SK-N-SH (cell line): Measurements from ENCODE around the gene OR2V1. TPM values are rescaled to one million over a fixed set of nuclear protein-coding genes. Genes with fewer than 3 reads are reported as not detected.
"Not testable (repeated sequence)": the region's sequence is repeated elsewhere in the genome, so short reads cannot be mapped to it uniquely, and the experiment has no call there.

Experiments used
- CTCF ChIA-PET: fragments of 300-600, 350-600 bp; formaldehyde crosslinking; extraction: SDS; loops from one replicate; lab custom pipeline; 2021; lab: Yijun Ruan, JAX
- POLR2A ChIA-PET: fragments of 350-600 bp; sonication (Branson Sonifier 250); formaldehyde crosslinking; extraction: SDS; loops from one replicate; lab custom pipeline; 2020; ENCODE audit warnings: antibody characterized with exemption, inconsistent platforms; lab: Yijun Ruan, JAX
- DNase-seq: peaks from one replicate; pipeline ENCODE4 v3.0.0; 2012
- H2AFZ ChIP-seq: fragments of 200-600 bp; sonication (generic); 2 replicates; pipeline ENCODE4 v1.8.1; 2016; ENCODE audit warnings: antibody characterized with exemption, mild to moderate bottlenecking, low read depth
- H3F3A ChIP-seq: fragments of 200-600 bp; sonication (generic); replicated peaks from 2 replicates; pipeline ENCODE3; 2016; ENCODE audit warnings: antibody characterized with exemption, mild to moderate bottlenecking; ENCODE audit not compliant: insufficient read depth
- H3K27ac ChIP-seq, 2 experiments: fragments of 200-500 bp in 1 of 2; fragments of 200-600 bp in 1 of 2; sonication (Bioruptor generic) in 1 of 2; sonication (generic), shearing (Covaris generic) in 1 of 2; 2 replicates each; pipeline versions ENCODE4 v1.5.1 to v1.6.1; 2014 to 2016; ENCODE audit warnings: low read depth in 2 of 2, inconsistent platforms in 1 of 2, low read length in 1 of 2, mild to moderate bottlenecking in 1 of 2, mixed read lengths in 1 of 2
- H3K27me3 ChIP-seq: fragments of 200-600 bp; sonication (generic), shearing (Covaris generic); 2 replicates; pipeline ENCODE4 v1.6.1; 2016; ENCODE audit warnings: mixed run types; ENCODE audit not compliant: insufficient read depth
- H3K36me3 ChIP-seq, 2 experiments: fragments of 200-500 bp in 1 of 2; fragments of 200-600 bp in 1 of 2; sonication (Bioruptor generic) in 1 of 2; sonication (generic) in 1 of 2; replicated peaks in 1 of 2; 2 replicates each; pipeline versions ENCODE3 to v1.5.1; 2014 to 2016; ENCODE audit warnings: low read length in 1 of 2, mild to moderate bottlenecking in 1 of 2; ENCODE audit not compliant: insufficient read depth in 2 of 2, control insufficient read depth in 1 of 2
- H3K4me1 ChIP-seq, 2 experiments: fragments of 200-500 bp in 1 of 2; fragments of 200-600 bp in 1 of 2; sonication (Bioruptor generic) in 1 of 2; sonication (generic), shearing (Covaris generic) in 1 of 2; 2 replicates each; pipeline versions ENCODE4 v1.5.1 to v1.6.1; 2014 to 2016; ENCODE audit warnings: low read depth in 1 of 2, low read length in 1 of 2, mixed run types in 1 of 2; ENCODE audit not compliant: insufficient read depth in 2 of 2, control insufficient read depth in 1 of 2
- H3K4me2 ChIP-seq: fragments of 200-600 bp; sonication (generic), shearing (Covaris generic); 2 replicates; pipeline ENCODE4 v1.6.1; 2017; ENCODE audit warnings: mixed run types
- H3K4me3 ChIP-seq, 2 experiments: fragments of 200-500 bp in 1 of 2; fragments of 200-600 bp in 1 of 2; sonication (Bioruptor generic) in 1 of 2; sonication (generic), shearing (Covaris generic) in 1 of 2; 2 replicates each; pipeline versions ENCODE4 v1.5.1 to v1.8.1; 2014 to 2016; ENCODE audit warnings: low read depth in 2 of 2, inconsistent platforms in 1 of 2, low read length in 1 of 2, mild to moderate bottlenecking in 1 of 2, mixed read lengths in 1 of 2, moderate library complexity in 1 of 2
- H3K79me2 ChIP-seq: fragments of 200-600 bp; sonication (generic); 2 replicates; pipeline ENCODE4 v1.8.1; 2017; ENCODE audit warnings: mild to moderate bottlenecking; ENCODE audit not compliant: insufficient read depth
- H3K9ac ChIP-seq: fragments of 200-600 bp; sonication (generic); 2 replicates; pipeline ENCODE4 v1.6.1; 2017; ENCODE audit warnings: mixed run types
- H3K9me2 ChIP-seq: fragments of 200-600 bp; sonication (generic); 2 replicates; pipeline ENCODE4 v1.6.1; 2017; ENCODE audit warnings: mixed run types
- H3K9me3 ChIP-seq: fragments of 200-600 bp; sonication (generic); 2 replicates; pipeline ENCODE4 v1.6.1; 2017; ENCODE audit warnings: mixed run types, mild to moderate bottlenecking, moderate library complexity
- H4K20me1 ChIP-seq: fragments of 200-600 bp; sonication (generic); 2 replicates; pipeline ENCODE4 v1.6.1; 2017; ENCODE audit warnings: mild to moderate bottlenecking, mixed run types; ENCODE audit not compliant: insufficient read depth
- CHD2 ChIP-seq: fragments of 150-350 bp; IDR thresholded peaks from 2 replicates; pipeline ENCODE4 v1.6.1; 2018; ENCODE audit warnings: low read length; ENCODE audit not compliant: partially characterized antibody
- ELF1 ChIP-seq: IDR thresholded peaks from 2 replicates; pipeline ENCODE4 v1.4.0; 2012
- EP300 ChIP-seq, 2 experiments: IDR thresholded peaks; 2 replicates each; pipeline versions ENCODE4 v1.4.0 to v1.6.1; 2012; ENCODE audit warnings: borderline replicate concordance in 1 of 2, low read depth in 1 of 2, low read length in 1 of 2
- FOXM1 ChIP-seq: IDR thresholded peaks from 2 replicates; pipeline ENCODE4 v1.4.0; 2012; ENCODE audit warnings: low read depth, mild to moderate bottlenecking
- GABPA ChIP-seq: IDR thresholded peaks from 2 replicates; pipeline ENCODE4 v1.4.0; 2012; ENCODE audit warnings: low read depth, mild to moderate bottlenecking
- GATA2 ChIP-seq: sonication (generic); formaldehyde crosslinking; IDR thresholded peaks from 2 replicates; pipeline ENCODE4 v1.5.0; 2020; ENCODE audit warnings: mild to moderate bottlenecking, missing genetic modification reagents
- JUND ChIP-seq: IDR thresholded peaks from 2 replicates; pipeline ENCODE4 v1.4.0; 2012
- MEF2A ChIP-seq: IDR thresholded peaks from 2 replicates; pipeline ENCODE4 v1.4.0; 2012; ENCODE audit warnings: low read depth, borderline replicate concordance
- NFIC ChIP-seq: IDR thresholded peaks from 2 replicates; pipeline ENCODE4 v1.4.0; 2012; ENCODE audit warnings: borderline replicate concordance
- NRF1 ChIP-seq: IDR thresholded peaks from 2 replicates; pipeline ENCODE4 v1.6.1; 2012; ENCODE audit warnings: low read depth, mild to moderate bottlenecking, low read length
- POLR2AphosphoS5 ChIP-seq: IDR thresholded peaks from 2 replicates; pipeline ENCODE4 v1.6.1; 2012; ENCODE audit warnings: low read depth, low read length
- RCOR1 ChIP-seq: fragments of 150-350 bp; IDR thresholded peaks from 2 replicates; pipeline ENCODE4 v1.6.1; 2017; ENCODE audit warnings: antibody characterized with exemption, low read length
- RFX5 ChIP-seq: IDR thresholded peaks from 2 replicates; pipeline ENCODE4 v1.6.1; 2012; ENCODE audit warnings: mild to moderate bottlenecking, improper control_type of control experiment, low read length
- RXRA ChIP-seq: IDR thresholded peaks from 2 replicates; pipeline ENCODE4 v1.4.0; 2012; ENCODE audit warnings: low read depth, mild to moderate bottlenecking, borderline replicate concordance
- SIN3A ChIP-seq: IDR thresholded peaks from 2 replicates; pipeline ENCODE4 v1.6.1; 2012; ENCODE audit warnings: low read depth, mild to moderate bottlenecking, low read length, moderate library complexity, borderline replicate concordance
- TAF1 ChIP-seq: IDR thresholded peaks from 2 replicates; pipeline ENCODE4 v1.6.1; 2012; ENCODE audit warnings: low read depth, mild to moderate bottlenecking, low read length, moderate library complexity, borderline replicate concordance
- TEAD4 ChIP-seq: IDR thresholded peaks from 2 replicates; pipeline ENCODE4 v1.4.0; 2012; ENCODE audit warnings: mild to moderate bottlenecking, borderline replicate concordance; ENCODE audit not compliant: insufficient read depth
- YY1 ChIP-seq: IDR thresholded peaks from 2 replicates; pipeline ENCODE4 v1.4.0; 2012; ENCODE audit warnings: low read depth, mild to moderate bottlenecking
- WGBS: methylation state at CpG from one replicate; pipeline ENCODE4 v1.1.6; 2017; ENCODE audit warnings: low lambda C conversion rate; 5-methylcytosine and 5-hydroxymethylcytosine counted together
- polyA plus RNA-seq, 3 experiments: library from polyadenylated mRNA; depleted of rRNA; stranded (reverse); fragments of >200 nt; gene quantifications; 2 replicates each; pipeline ENCODE4 v1.2.3, GENCODE V29; 2012
- TF ChIP-seq, protein P1 (sequence below): fragments of 150-350 bp; IDR thresholded peaks from 2 replicates; pipeline ENCODE4 v1.6.1; 2017; ENCODE audit warnings: antibody characterized with exemption, low read length, low read depth, borderline replicate concordance
- TF ChIP-seq, protein P2 (sequence below): IDR thresholded peaks from 2 replicates; pipeline ENCODE4 v1.6.1; 2012; ENCODE audit warnings: mild to moderate bottlenecking, low read depth, low read length, moderate library complexity

The OR2V1 gene
- polyA plus RNA-seq, 1 of the 3 experiments (the other 2 are of a cell fraction) = not detected

DNA sequence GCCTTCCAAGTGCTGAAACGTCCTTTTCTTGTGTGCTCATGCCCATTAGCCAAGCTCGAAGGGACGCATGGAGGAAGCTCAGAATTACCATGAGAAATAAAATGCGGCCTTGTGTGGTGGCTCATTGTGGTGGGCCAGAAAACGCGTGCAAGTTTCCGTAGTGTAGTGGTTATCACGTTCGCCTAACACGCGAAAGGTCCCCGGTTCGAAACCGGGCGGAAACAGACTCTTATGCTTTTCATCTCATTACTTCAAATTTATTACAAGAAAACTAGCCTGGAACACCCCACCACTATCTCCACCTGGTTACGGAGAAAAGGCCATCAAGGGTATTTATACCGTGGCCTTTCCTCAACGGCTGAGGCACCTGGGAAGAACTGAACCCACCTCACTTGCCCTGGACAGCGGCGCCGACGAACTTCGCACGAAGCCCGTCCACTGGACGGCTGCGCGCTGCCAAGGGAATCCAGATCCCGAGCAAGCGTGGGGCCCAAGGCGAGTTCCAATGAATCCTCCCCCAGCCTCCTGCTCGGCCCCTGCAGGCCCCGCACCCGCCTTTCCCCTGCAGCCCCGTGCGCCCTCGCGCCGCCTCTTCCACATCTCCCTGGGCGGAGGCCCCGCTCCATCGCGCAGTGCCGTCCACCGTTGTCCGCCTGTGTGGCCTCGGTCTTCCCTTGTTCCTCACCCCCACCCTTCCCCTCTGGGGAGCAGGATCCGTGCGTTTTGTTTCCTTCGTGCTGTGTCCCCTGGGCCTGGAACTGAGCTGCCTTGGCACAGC lies 38.7 kb upstream of the OR2V1 start:
- peak; percentile 64 for DNase-seq

DNA sequence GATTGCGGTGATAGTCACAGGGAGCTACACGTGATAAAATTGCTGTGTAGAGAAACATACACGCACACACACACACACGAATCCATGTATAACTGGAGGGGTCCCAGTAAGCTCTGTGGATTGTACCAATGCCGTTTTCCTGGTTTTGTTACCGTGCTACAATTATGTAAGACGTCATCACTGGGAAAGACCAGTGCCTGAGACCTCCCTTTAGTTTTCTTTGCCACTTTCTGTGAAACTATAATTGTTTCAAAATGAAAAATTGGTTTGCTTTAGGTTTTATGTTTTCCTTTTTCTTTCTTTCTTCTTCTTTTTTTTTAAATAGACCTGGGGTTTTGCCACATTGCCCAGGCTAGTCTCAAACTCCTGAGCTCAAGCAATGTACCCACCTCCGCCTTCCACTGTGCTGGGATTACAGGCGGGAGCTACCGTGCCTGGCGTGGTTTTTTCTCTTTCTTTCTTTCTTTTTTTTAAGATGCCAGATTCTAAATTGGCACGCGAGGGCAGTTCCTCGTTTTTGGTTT lies 37.7 kb upstream of the OR2V1 start:
- Histone ChIP-seq H3K4me3 (peak overlapping the region in 1 of 2 experiments; percentile 3; a peak in 1 of 4 replicates), H3K9me3 (no peaks in the 10 kb centered on the region), H3K4me1 (no peaks in the 10 kb centered on the region; a peak in 1 of 4 replicates), H3K27ac (no peak overlapping the region), H3K9ac (no peak overlapping the region), H3K79me2 (no peaks in the 10 kb centered on the region), H2AFZ (no peak overlapping the region), H4K20me1 (no peaks in the 10 kb centered on the region)
- POLR2A ChIA-PET = no interaction called here
- WGBS = 42% methylated on average over 14 of the region's 14 CpGs
- CTCF ChIA-PET = interaction anchor here (0.9 to 1.7 kb wide), 5 partner anchors 16 to 38 kb away, joined by 3 to 8 read pairs (median 4); partner anchors contain the start of gene TRIM7
- no peak for DNase-seq
- TF ChIP-seq FOXM1 = no peak
- no peak for TF ChIP-seq NRF1
- TF ChIP-seq, protein P1, sequence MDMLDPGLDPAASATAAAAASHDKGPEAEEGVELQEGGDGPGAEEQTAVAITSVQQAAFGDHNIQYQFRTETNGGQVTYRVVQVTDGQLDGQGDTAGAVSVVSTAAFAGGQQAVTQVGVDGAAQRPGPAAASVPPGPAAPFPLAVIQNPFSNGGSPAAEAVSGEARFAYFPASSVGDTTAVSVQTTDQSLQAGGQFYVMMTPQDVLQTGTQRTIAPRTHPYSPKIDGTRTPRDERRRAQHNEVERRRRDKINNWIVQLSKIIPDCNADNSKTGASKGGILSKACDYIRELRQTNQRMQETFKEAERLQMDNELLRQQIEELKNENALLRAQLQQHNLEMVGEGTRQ = no peak
- no peak for TF ChIP-seq JUND
- no peak for TF ChIP-seq YY1
- no peak for TF ChIP-seq RFX5
- TF ChIP-seq RXRA = no peak
- TF ChIP-seq CHD2 = no peak
- TF ChIP-seq NFIC = no peak
- no peak for TF ChIP-seq ELF1
- TF ChIP-seq TAF1 = no peak
- TF ChIP-seq SIN3A = no peak
- no peak for TF ChIP-seq GATA2 (CRISPR knock-in tag)
- TF ChIP-seq POLR2AphosphoS5 = no peak
- TF ChIP-seq MEF2A = no peak
- TF ChIP-seq GABPA = no peak
- no peak for TF ChIP-seq EP300 (IDR thresholded peaks at IDR 0.05; ENCODE audit: borderline replicate concordance in 1 of 2, low read depth in 1 of 2, low read length in 1 of 2)
- TF ChIP-seq, protein P2, sequence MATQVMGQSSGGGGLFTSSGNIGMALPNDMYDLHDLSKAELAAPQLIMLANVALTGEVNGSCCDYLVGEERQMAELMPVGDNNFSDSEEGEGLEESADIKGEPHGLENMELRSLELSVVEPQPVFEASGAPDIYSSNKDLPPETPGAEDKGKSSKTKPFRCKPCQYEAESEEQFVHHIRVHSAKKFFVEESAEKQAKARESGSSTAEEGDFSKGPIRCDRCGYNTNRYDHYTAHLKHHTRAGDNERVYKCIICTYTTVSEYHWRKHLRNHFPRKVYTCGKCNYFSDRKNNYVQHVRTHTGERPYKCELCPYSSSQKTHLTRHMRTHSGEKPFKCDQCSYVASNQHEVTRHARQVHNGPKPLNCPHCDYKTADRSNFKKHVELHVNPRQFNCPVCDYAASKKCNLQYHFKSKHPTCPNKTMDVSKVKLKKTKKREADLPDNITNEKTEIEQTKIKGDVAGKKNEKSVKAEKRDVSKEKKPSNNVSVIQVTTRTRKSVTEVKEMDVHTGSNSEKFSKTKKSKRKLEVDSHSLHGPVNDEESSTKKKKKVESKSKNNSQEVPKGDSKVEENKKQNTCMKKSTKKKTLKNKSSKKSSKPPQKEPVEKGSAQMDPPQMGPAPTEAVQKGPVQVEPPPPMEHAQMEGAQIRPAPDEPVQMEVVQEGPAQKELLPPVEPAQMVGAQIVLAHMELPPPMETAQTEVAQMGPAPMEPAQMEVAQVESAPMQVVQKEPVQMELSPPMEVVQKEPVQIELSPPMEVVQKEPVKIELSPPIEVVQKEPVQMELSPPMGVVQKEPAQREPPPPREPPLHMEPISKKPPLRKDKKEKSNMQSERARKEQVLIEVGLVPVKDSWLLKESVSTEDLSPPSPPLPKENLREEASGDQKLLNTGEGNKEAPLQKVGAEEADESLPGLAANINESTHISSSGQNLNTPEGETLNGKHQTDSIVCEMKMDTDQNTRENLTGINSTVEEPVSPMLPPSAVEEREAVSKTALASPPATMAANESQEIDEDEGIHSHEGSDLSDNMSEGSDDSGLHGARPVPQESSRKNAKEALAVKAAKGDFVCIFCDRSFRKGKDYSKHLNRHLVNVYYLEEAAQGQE = no peak
- TF ChIP-seq RCOR1 = no peak
- TF ChIP-seq, all 33 proteins: peak for 0
- no peaks in the 10 kb centered on the region for H3K9me2 ChIP-seq
- H3K4me2 ChIP-seq = peak overlapping the region; percentile 32; the same call in 1 of the 2 replicates
- H3K27me3 ChIP-seq = no peaks in the 10 kb centered on the region
- H3F3A ChIP-seq = peaks cover 11% of the 10 kb centered on the region
- H3K36me3 ChIP-seq = no peaks in the 10 kb centered on the region

More for the DNA sequence above, 38.7 kb upstream of the OR2V1 start:
- peak overlapping the region; percentile 23; the same call in 1 of the 2 replicates for H2AFZ ChIP-seq
- H3K36me3 ChIP-seq, H3K4me1 ChIP-seq, POLR2A ChIA-PET, H3K9me3 ChIP-seq, H3K9me2 ChIP-seq, H4K20me1 ChIP-seq, H3K79me2 ChIP-seq, H3K27ac ChIP-seq, H3K27me3 ChIP-seq, H3K9ac ChIP-seq: not testable (repeated sequence)
- H3F3A ChIP-seq = peaks cover 11% of the 10 kb centered on the region
- TF ChIP-seq RXRA (peak; percentile 34; the same call in 1 of the 2 replicates), TEAD4 (peak; percentile 52; the same call in 1 of the 2 replicates)
- 9% methylated on average over 33 of the region's 50 CpGs for WGBS
- peak overlapping the region; percentile 18 to 22 for H3K4me3 ChIP-seq
- H3K4me2 ChIP-seq = peak overlapping the region; percentile 8; the same call in 1 of the 2 replicates
- CTCF ChIA-PET = interaction anchor here (1.2 kb wide), 1 partner anchor 37 kb away, joined by 3 read pairs; no protein-coding TSS in a partner anchor
